Breast epithelium (tissue), 4 donors: ENCODE data around the gene ALKBH5. TPM values are rescaled to one million over a fixed set of nuclear protein-coding genes. Genes with fewer than 3 reads are reported as not detected.

ENCODE experiments used
- DNase-seq, 2 donors: peaks; one replicate each; pipeline ENCODE4 v3.0.0-alpha.2; 2019; ENCODE audit warnings: low spot score in 2 of 2
- H3K27ac ChIP-seq, 2 donors: fragments of 200-600 bp; sonication (generic) in 1 of 2; one replicate each; pipeline ENCODE4 v1.5.1; 2016 to 2019; ENCODE audit warnings: mild to moderate bottlenecking in 1 of 2
- H3K27me3 ChIP-seq, 2 donors: fragments of 200-600 bp; sonication (generic) in 1 of 2; one replicate each; pipeline versions ENCODE4 v1.5.1 to v1.6.0; 2017 to 2019; ENCODE audit warnings: control low read depth in 1 of 2, mild to moderate bottlenecking in 1 of 2
- H3K36me3 ChIP-seq: fragments of 200-600 bp; one replicate; pipeline ENCODE4 v1.5.1; 2019
- H3K4me1 ChIP-seq, 2 donors: fragments of 200-600 bp; sonication (generic); one replicate each; pipeline ENCODE4 v1.5.1; 2016 to 2019; ENCODE audit warnings: control low read depth in 1 of 2
- H3K4me3 ChIP-seq, 3 donors: fragments of 200-600 bp; sonication (generic); 1 replicate in 2 of 3; 2 replicates in 1 of 3; pipeline ENCODE4 v1.5.1; 2016 to 2019; ENCODE audit warnings: mild to moderate bottlenecking in 3 of 3, moderate library complexity in 2 of 3
- H3K9me3 ChIP-seq, 2 donors: fragments of 200-600 bp; sonication (generic) in 1 of 2; one replicate each; pipeline ENCODE4 v1.5.1; 2016 to 2019; ENCODE audit warnings: control low read depth in 1 of 2
- POLR2A ChIP-seq: fragments of 450-650 bp; IDR thresholded peaks from one replicate; pipeline ENCODE4 v1.6.1; 2016; ENCODE audit warnings: antibody characterized with exemption, mild to moderate bottlenecking, moderate library complexity
- POLR2AphosphoS5 ChIP-seq, 3 donors: sonication (generic); formaldehyde crosslinking; IDR thresholded peaks; one replicate each; pipeline ENCODE4 v1.6.1; 2017; ENCODE audit warnings: antibody characterized with exemption in 3 of 3
- intact Hi-C: fragments of 100-400 bp; cut with DNase I; formaldehyde crosslinking; loops from one replicate; pipeline ENCODE4 v1.15.1; 2023; ENCODE audit warnings: low total_unique reads
- total RNA-seq, 3 donors: library from RNA; depleted of rRNA; stranded (reverse); fragments of >200 nt; gene quantifications; one replicate each; pipeline ENCODE4 v1.1.0, GENCODE V29; 2016
- TF ChIP-seq, protein P1 (sequence below), 3 donors: fragments of 450-650 bp; IDR thresholded peaks; one replicate each; pipeline ENCODE4 v1.5.1; 2016 to 2017; ENCODE audit warnings: antibody characterized with exemption in 3 of 3, mild to moderate bottlenecking in 3 of 3, moderate library complexity in 3 of 3

The ALKBH5 gene
- total RNA-seq, 3 donors from 2014 or later: 80.0 to 90.0 (median 82.3) TPM

DNA sequence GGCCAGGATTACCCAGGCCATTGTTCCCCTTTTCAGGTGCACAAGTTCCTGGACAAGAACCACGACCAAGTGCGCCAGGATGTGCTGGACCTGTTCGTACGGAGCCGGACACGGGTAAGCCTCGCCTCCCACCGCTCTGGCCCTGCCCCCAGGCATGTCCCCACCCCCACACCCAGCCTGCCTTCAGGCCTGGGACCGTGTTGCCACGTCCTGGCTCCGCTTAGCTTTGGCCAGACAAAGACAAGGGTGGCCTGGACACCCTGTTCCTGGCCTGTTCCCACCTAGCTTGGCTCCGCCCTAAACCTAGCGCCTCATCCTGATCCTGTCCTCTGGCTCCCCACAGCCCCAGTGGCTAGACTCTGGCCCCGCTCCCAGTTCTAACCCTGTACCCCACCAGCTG, 44.1 kb upstream of the ALKBH5 start:
- no peak for TF ChIP-seq POLR2A
- intact Hi-C loops: loop anchor here (5.0 kb wide), 1 partner anchor 1283 kb away; no protein-coding TSS in a partner anchor
- Histone ChIP-seq H3K27ac (no peak overlapping the region), H3K36me3 (no peaks in the 10 kb centered on the region), H3K4me1 (no peaks in the 10 kb centered on the region), H3K4me3 (no peak overlapping the region), H3K27me3 (no peaks in the 10 kb centered on the region), H3K9me3 (no peaks in the 10 kb centered on the region)
- no peak for DNase-seq

DNA sequence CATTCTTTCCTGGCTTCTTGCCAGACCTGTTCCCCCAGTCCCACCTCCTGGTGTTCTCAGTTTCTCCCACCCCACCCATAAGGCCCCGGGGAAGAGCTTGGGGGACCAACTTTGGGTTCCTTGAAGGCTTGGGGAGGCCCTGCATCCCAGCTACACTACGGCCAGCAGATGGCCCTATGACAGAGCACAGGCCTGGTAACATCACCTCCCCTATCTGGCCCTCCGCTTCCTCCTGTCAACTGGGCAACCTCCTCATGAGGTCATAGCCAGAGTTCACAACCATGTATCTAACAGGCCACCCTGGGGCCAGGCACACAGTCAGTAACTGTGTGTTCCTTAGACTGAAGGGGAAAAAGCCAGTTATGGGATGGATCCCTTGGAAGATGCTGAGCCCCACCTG, 43.7 kb upstream of the ALKBH5 start:
- H3K4me3 ChIP-seq: no peak overlapping the region
- intact Hi-C loops: loop anchor here (5.0 kb wide), 1 partner anchor 1282 kb away; no protein-coding TSS in a partner anchor
- no peaks in the 10 kb centered on the region for H3K27me3 ChIP-seq
- DNase-seq: no peak
- no peak overlapping the region for H3K27ac ChIP-seq
- TF ChIP-seq, protein P1, sequence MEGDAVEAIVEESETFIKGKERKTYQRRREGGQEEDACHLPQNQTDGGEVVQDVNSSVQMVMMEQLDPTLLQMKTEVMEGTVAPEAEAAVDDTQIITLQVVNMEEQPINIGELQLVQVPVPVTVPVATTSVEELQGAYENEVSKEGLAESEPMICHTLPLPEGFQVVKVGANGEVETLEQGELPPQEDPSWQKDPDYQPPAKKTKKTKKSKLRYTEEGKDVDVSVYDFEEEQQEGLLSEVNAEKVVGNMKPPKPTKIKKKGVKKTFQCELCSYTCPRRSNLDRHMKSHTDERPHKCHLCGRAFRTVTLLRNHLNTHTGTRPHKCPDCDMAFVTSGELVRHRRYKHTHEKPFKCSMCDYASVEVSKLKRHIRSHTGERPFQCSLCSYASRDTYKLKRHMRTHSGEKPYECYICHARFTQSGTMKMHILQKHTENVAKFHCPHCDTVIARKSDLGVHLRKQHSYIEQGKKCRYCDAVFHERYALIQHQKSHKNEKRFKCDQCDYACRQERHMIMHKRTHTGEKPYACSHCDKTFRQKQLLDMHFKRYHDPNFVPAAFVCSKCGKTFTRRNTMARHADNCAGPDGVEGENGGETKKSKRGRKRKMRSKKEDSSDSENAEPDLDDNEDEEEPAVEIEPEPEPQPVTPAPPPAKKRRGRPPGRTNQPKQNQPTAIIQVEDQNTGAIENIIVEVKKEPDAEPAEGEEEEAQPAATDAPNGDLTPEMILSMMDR (IDR thresholded peaks at IDR 0.05): no peak
- no peak for TF ChIP-seq POLR2AphosphoS5 (IDR thresholded peaks at IDR 0.05)
- no peak for TF ChIP-seq POLR2A
- no peaks in the 10 kb centered on the region for H3K36me3 ChIP-seq
- H3K4me1 ChIP-seq: no peaks in the 10 kb centered on the region
- no peaks in the 10 kb centered on the region for H3K9me3 ChIP-seq

DNA sequence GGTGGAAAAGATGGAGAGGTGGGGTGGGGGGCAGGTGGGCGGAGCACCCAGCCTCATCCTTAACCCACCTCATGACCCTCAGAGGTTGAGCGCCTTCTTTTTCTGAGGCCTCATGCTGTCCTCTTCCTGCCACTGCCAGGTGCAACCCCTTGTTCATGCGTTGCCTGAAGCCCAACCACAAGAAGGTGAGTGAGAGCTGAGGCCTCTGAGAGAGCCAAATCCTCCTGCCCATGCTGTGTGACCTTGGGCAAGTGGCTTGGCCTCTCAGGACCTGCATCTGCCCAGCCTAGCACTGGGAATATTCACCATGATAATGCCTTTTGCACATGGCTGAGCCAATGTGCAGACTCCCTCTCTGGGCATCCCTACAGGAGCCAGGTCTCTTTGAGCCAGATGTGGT, 43.0 kb upstream of the ALKBH5 start:
- intact Hi-C loops: no loop called here
- no peaks in the 10 kb centered on the region for H3K9me3 ChIP-seq
- TF ChIP-seq POLR2AphosphoS5 (IDR thresholded peaks at IDR 0.05): no peak
- TF ChIP-seq, protein P1 (IDR thresholded peaks at IDR 0.05): no peak
- TF ChIP-seq POLR2A: no peak

DNA sequence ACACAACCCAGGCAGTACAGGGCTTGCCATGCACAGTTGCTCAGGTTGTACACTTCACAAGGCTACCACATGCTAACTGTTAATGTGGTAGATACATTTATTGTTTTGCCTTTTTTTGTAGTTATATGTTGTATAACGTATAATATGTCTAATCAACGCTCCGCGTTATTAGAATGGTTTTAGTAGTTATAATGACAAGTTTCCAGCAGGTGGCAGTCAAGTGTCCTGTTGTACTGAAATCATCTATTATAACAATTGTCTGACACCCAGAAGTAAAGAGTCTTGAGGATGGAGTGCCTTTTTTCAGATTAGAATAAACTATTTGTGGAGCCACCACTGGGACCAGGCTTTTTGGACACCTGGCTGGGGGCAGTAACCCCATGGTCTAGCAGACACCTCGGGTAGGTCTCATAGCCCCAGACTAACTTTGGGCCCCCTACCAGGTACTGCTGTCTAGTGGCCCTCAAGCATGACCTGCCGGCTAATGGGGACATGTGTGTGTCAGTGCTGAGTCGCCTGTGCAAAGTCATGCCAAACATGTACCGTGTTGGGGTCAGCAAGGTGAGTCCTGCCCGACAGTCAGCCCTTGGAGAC, 42.3 kb upstream of the ALKBH5 start:
- H3K4me1 ChIP-seq: no peaks in the 10 kb centered on the region
- H3K9me3 ChIP-seq: no peaks in the 10 kb centered on the region
- no peak overlapping the region for H3K4me3 ChIP-seq
- TF ChIP-seq POLR2AphosphoS5 (IDR thresholded peaks at IDR 0.05): no peak
- TF ChIP-seq, protein P1 (IDR thresholded peaks at IDR 0.05): peak in 2 of 3 donors; percentile 18 to 52
- no peaks in the 10 kb centered on the region for H3K36me3 ChIP-seq
- H3K27me3 ChIP-seq: no peaks in the 10 kb centered on the region
- no peak overlapping the region for H3K27ac ChIP-seq
- no peak for DNase-seq
- intact Hi-C loops: no loop called here

More for the DNA sequence above, 43.0 kb upstream of the ALKBH5 start:
- Histone ChIP-seq H3K4me3 (no peak overlapping the region), H3K36me3 (no peaks in the 10 kb centered on the region), H3K4me1 (no peaks in the 10 kb centered on the region), H3K27ac (no peak overlapping the region), H3K27me3 (no peaks in the 10 kb centered on the region)
- no peak for DNase-seq

DNA sequence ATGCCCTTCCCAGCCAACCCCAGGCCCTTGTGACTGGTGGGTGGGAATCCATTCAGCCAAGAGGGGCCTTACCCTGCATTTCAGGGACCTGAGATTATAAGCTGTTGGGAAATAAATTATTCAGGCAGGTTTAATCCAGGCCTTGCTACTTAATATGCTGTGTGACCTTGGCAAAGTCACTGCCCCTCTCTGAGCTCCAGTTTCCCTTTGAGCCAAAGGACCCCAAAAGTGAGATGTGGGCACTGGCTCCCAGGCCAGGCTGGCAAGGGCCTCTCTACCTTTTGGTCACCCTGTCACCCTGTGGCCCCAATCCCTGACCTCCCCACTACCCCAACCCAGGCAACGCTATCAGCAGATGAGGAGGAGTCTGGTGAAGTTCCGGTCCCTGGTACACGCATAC, 41.2 kb upstream of the ALKBH5 start:
- no peaks in the 10 kb centered on the region for H3K4me1 ChIP-seq
- intact Hi-C loops: no loop called here
- no peak for DNase-seq
- H3K4me3 ChIP-seq: no peak overlapping the region
- TF ChIP-seq POLR2A: no peak
- no peak for TF ChIP-seq POLR2AphosphoS5 (IDR thresholded peaks at IDR 0.05)
- no peak overlapping the region for H3K27ac ChIP-seq
- no peaks in the 10 kb centered on the region for H3K36me3 ChIP-seq
- no peaks in the 10 kb centered on the region for H3K9me3 ChIP-seq
- no peaks in the 10 kb centered on the region for H3K27me3 ChIP-seq

DNA sequence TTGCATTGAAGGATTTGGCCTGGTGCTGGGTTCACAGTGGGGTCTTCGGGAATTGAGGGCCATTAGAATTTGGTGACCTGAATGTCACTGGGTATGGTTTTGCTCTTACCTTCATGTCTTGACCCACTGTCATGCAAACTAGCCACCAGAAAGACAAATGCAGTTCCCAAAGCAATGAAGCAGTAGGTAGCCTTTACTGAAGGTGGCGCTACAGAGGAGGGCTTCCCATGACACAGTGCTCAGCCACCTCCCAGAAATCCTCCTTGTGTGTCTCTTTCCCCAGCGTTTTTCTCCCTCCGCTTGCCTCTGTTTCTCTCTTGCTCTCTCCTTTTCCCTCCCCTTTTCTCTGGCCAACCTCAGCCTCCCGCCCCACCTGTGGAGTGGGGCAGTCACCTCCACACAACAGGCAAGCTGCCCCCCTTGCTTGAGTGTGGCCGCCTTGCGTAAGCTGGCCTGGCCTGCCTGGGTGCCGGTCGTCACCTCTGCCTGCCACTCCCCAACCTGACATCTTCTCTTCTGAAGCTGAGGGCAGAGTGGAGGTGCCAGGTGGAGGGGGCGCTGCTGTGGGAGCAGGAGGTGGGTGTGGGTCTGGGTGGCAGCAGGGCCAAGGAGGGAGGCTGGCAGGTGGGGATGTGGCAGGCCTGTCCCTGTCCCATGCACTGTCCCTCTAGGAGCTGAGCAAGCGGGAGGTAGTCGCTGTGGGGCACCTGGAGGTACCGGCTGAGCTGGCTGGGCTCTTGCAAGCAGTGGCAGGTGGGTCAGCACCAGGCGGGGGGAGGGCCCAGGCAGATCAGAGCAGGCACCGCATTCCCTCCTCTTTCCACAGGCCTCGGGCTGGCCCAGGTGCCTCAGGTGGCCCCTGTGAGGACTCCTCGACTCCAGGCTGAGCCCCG, 40.3 kb upstream of the ALKBH5 start:
- Histone ChIP-seq H3K4me3 (no peak overlapping the region), H3K9me3 (no peaks in the 10 kb centered on the region), H3K27me3 (no peaks in the 10 kb centered on the region), H3K36me3 (no peaks in the 10 kb centered on the region), H3K27ac (no peak overlapping the region), H3K4me1 (no peaks in the 10 kb centered on the region)
- TF ChIP-seq POLR2A (no peak), POLR2AphosphoS5 (IDR thresholded peaks at IDR 0.05) (no peak)
- TF ChIP-seq, protein P1 (IDR thresholded peaks at IDR 0.05): no peak
- DNase-seq: no peak
- intact Hi-C loops: no loop called here
